Activated naive CD4-positive, alpha-beta T cell (primary cell): ENCODE results near the gene ITGA3.

Source experiments
- DNase-seq, 4 experiments: peaks; one replicate each; lab custom pipeline; 2025; lab: John Stamatoyannopoulos, UW

ITGA3 gene

GRCh38 chr17:50072130-50072529 is 16.2 kb downstream of the ITGA3 start:
- DNase-seq, result no peak

- DNase-seq, result no peak
Observed at GRCh38 chr17:50072925-50073324, 17.0 kb downstream of the ITGA3 start.

- no peak for DNase-seq
Observed at GRCh38 chr17:50074227-50074626, 18.3 kb downstream of the ITGA3 start.

- no peak for DNase-seq
Observed at GRCh38 chr17:50075446-50076032, 19.6 kb downstream of the ITGA3 start.

- DNase-seq, result no peak
Observed at GRCh38 chr17:50076221-50076590, 20.3 kb downstream of the ITGA3 start.

- no peak for DNase-seq
Observed at GRCh38 chr17:50076591-50077235, 20.8 kb downstream of the ITGA3 start.

- no peak for DNase-seq
Observed at GRCh38 chr17:50078430-50078829, 22.5 kb downstream of the ITGA3 start.

GRCh38 chr17:50079334-50080095 is 23.6 kb downstream of the ITGA3 start:
- DNase-seq, result no peak

- DNase-seq, result no peak
Observed at GRCh38 chr17:50080096-50080480, 24.2 kb downstream of the ITGA3 start.

GRCh38 chr17:50080827-50081226 is 24.9 kb downstream of the ITGA3 start:
- DNase-seq, result no peak

GRCh38 chr17:50081757-50082156 is 25.8 kb downstream of the ITGA3 start:
- no peak for DNase-seq

- DNase-seq, result peak; percentile 45 to 67 (median 61)
Observed at GRCh38 chr17:50087246-50087911, 31.5 kb downstream of the ITGA3 start.

GRCh38 chr17:50087912-50088405 is 32.0 kb downstream of the ITGA3 start:
- no peak for DNase-seq

- no peak for DNase-seq
Observed at GRCh38 chr17:50088952-50089825, 33.3 kb downstream of the ITGA3 start.

GRCh38 chr17:50090071-50090470 is 34.2 kb downstream of the ITGA3 start:
- DNase-seq, result no peak

- DNase-seq, result no peak
Observed at GRCh38 chr17:50090971-50091917, 35.3 kb downstream of the ITGA3 start.

- no peak for DNase-seq
Observed at GRCh38 chr17:50091918-50092285, 36.0 kb downstream of the ITGA3 start.

GRCh38 chr17:50093246-50093645 is 37.3 kb downstream of the ITGA3 start:
- no peak for DNase-seq

GRCh38 chr17:50093807-50094206 is 37.9 kb downstream of the ITGA3 start:
- DNase-seq, result no peak

GRCh38 chr17:50094243-50094752 is 38.4 kb downstream of the ITGA3 start:
- peak; percentile 89 to 95 (median 91) for DNase-seq
